Body of pancreas (tissue), 4 donors: ENCODE measurements around the gene PPFIA4. TPM values are rescaled to one million over a fixed set of nuclear protein-coding genes. Genes with fewer than 3 reads are reported as not detected.

Experiments used
- ATAC-seq: fragments of 150-250 bp; one replicate; pipeline ENCODE4 v1.9.1; 2016
- DNase-seq, 4 donors: peaks; one replicate each; pipeline ENCODE4 v3.0.0-alpha.2; 2019
- H3K27ac ChIP-seq, 4 donors: fragments of 200-600 bp; sonication (generic); 1 replicate in 3 of 4; 2 replicates in 1 of 4; pipeline versions ENCODE4 v1.5.1 to v1.6.1; 2016 to 2019; ENCODE audit warnings: mild to moderate bottlenecking in 1 of 4, mixed read lengths in 1 of 4, moderate library complexity in 1 of 4
- H3K27me3 ChIP-seq, 2 donors: fragments of 200-600 bp; sonication (generic); one replicate each; pipeline ENCODE4 v1.6.0; 2016; ENCODE audit warnings: mild to moderate bottlenecking in 1 of 2
- H3K36me3 ChIP-seq, 2 donors: fragments of 200-600 bp; sonication (generic); replicated peaks in 1 of 2; 2 replicates each; pipeline ENCODE4 v1.5.1; 2016; ENCODE audit warnings: low read depth in 2 of 2; ENCODE audit not compliant: insufficient read depth in 1 of 2
- H3K4me1 ChIP-seq: fragments of 200-600 bp; sonication (generic); one replicate; pipeline ENCODE4 v1.6.0; 2016
- H3K4me3 ChIP-seq, 2 donors: fragments of 200-600 bp; sonication (generic); 1 replicate in 1 of 2; 2 replicates in 1 of 2; pipeline ENCODE4 v1.5.1; 2016 to 2019
- H3K9me3 ChIP-seq, 3 donors: fragments of 200-600 bp; sonication (generic); 1 replicate in 2 of 3; 2 replicates in 1 of 3; pipeline ENCODE4 v1.5.1; 2016
- POLR2A ChIP-seq, 3 donors: fragments of 450-650 bp; IDR thresholded peaks; one replicate each; pipeline ENCODE4 v1.6.1; 2016; ENCODE audit warnings: antibody characterized with exemption in 3 of 3, mild to moderate bottlenecking in 2 of 3
- WGBS, 2 donors: methylation state at CpG; one replicate each; pipeline ENCODE4 v1.1.5; 2017; 5-methylcytosine and 5-hydroxymethylcytosine counted together
- intact Hi-C: fragments of 100-400 bp; cut with DNase I; formaldehyde crosslinking; loops from one replicate; pipeline ENCODE4 v1.15.1; 2023
- total RNA-seq, 2 donors: library from RNA; depleted of rRNA; stranded (reverse); fragments of >200 nt; gene quantifications; one replicate each; pipeline ENCODE4 v1.1.0, GENCODE V29; 2016
- TF ChIP-seq, protein P1 (sequence below), 7 experiments: fragments of 450-650 bp in 4 of 7; fragments of 200-600 bp in 3 of 7; sonication (generic) in 3 of 7; IDR thresholded peaks; one replicate each; pipeline ENCODE4 v1.5.1; 2016 to 2019; ENCODE audit warnings: antibody characterized with exemption in 7 of 7

The PPFIA4 gene
- total RNA-seq, 2 donors from 2014 or later, result not detected

DNA sequence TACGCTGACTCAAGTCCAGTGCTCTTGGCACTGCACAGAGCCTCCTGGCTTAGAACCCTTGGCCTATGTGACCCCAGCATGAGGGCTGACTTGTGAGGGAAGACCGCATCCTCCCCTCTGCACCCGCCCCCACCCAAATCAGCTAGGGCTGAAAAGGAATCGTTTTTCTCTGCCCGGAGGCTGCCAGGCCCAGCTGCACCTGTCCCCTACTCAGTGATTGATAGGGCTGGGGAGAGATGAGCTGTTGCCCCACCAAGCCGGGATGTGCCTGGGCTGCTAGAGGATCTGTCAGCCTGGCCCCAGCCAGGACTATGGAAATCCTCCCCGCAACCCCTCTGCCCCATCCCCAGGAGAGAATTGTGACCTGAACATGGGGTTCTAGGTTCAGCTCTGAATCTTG lies 38.9 kb downstream of the PPFIA4 start:
- WGBS, 2 donors, result 67 to 90% methylated on average over 3 to 7 of the region's 7 CpGs
- TF ChIP-seq, protein P1, sequence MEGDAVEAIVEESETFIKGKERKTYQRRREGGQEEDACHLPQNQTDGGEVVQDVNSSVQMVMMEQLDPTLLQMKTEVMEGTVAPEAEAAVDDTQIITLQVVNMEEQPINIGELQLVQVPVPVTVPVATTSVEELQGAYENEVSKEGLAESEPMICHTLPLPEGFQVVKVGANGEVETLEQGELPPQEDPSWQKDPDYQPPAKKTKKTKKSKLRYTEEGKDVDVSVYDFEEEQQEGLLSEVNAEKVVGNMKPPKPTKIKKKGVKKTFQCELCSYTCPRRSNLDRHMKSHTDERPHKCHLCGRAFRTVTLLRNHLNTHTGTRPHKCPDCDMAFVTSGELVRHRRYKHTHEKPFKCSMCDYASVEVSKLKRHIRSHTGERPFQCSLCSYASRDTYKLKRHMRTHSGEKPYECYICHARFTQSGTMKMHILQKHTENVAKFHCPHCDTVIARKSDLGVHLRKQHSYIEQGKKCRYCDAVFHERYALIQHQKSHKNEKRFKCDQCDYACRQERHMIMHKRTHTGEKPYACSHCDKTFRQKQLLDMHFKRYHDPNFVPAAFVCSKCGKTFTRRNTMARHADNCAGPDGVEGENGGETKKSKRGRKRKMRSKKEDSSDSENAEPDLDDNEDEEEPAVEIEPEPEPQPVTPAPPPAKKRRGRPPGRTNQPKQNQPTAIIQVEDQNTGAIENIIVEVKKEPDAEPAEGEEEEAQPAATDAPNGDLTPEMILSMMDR (IDR thresholded peaks at IDR 0.05), result no peak
- no peak for TF ChIP-seq POLR2A (IDR thresholded peaks at IDR 0.05)
- no peak overlapping the region for H3K27ac ChIP-seq
- H3K36me3 ChIP-seq, result no peaks in the 10 kb centered on the region
- no peak for ATAC-seq
- H3K4me3 ChIP-seq, result no peak overlapping the region
- DNase-seq, result no peak
- no peaks in the 10 kb centered on the region for H3K9me3 ChIP-seq
- H3K27me3 ChIP-seq, result no peaks in the 10 kb centered on the region
- H3K4me1 ChIP-seq, result peaks cover 8% of the 10 kb centered on the region
- intact Hi-C loops, result no loop called here

DNA sequence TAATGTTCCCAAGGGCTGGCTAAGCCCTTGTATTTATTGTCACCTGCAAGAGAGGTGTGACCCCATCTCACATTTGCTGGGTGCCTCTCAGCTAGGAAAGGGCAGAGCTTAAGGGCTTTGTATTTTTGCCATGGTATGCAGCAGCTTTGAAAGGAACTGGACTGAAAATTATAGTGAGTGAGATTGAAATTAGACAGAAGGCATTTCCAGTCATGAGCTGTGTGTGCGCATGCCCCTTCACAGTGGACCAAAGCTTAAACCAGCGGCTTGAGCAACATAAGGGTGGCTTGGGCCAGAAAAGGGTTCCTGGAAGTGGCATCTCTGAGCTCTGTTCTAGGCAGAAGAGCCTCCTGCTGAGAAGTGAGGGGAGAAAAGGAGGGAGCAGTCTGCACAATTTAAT lies 39.7 kb downstream of the PPFIA4 start:
- H3K4me1 ChIP-seq, result peaks cover 8% of the 10 kb centered on the region
- H3K27me3 ChIP-seq, result no peaks in the 10 kb centered on the region
- no peaks in the 10 kb centered on the region for H3K9me3 ChIP-seq
- TF ChIP-seq, protein P1 (IDR thresholded peaks at IDR 0.05), result no peak
- no peak for TF ChIP-seq POLR2A (IDR thresholded peaks at IDR 0.05)
- intact Hi-C loops, result no loop called here
- ATAC-seq (no peak), DNase-seq (no peak)
- no peak overlapping the region for H3K4me3 ChIP-seq
- no peak overlapping the region for H3K27ac ChIP-seq
- 44 to 68% methylated on average over 2 of the region's 2 CpGs for WGBS, 2 donors
- H3K36me3 ChIP-seq, result no peaks in the 10 kb centered on the region

DNA sequence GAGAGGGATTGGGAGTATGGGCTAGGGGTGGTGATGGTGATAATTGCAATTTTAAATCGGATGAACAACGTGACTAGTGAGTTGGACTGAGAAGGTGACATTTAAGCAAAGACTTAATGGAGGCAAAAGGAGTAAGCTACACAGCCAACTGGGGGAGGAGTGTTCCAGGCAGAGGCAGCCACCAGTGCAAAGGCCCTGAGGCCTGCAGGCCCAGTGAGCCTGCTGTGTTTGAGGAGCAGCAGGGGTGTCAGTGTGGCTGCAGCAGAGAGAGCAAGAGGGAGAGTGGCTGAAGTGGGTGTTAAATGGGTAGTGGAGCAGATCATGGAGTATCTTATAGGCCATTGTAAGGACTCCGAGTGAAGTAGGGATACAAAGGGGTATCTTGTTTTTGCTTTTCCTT lies 40.7 kb downstream of the PPFIA4 start:
- TF ChIP-seq, protein P1 (IDR thresholded peaks at IDR 0.05), result no peak
- TF ChIP-seq POLR2A (IDR thresholded peaks at IDR 0.05), result no peak
- DNase-seq (no peak), ATAC-seq (no peak)
- Histone ChIP-seq H3K4me1 (peaks cover 8% of the 10 kb centered on the region), H3K4me3 (no peak overlapping the region), H3K27me3 (no peaks in the 10 kb centered on the region), H3K9me3 (no peaks in the 10 kb centered on the region), H3K27ac (no peak overlapping the region), H3K36me3 (no peaks in the 10 kb centered on the region)
- 76 to 97% methylated on average over 3 of the region's 3 CpGs for WGBS, 2 donors
- intact Hi-C loops, result no loop called here

DNA sequence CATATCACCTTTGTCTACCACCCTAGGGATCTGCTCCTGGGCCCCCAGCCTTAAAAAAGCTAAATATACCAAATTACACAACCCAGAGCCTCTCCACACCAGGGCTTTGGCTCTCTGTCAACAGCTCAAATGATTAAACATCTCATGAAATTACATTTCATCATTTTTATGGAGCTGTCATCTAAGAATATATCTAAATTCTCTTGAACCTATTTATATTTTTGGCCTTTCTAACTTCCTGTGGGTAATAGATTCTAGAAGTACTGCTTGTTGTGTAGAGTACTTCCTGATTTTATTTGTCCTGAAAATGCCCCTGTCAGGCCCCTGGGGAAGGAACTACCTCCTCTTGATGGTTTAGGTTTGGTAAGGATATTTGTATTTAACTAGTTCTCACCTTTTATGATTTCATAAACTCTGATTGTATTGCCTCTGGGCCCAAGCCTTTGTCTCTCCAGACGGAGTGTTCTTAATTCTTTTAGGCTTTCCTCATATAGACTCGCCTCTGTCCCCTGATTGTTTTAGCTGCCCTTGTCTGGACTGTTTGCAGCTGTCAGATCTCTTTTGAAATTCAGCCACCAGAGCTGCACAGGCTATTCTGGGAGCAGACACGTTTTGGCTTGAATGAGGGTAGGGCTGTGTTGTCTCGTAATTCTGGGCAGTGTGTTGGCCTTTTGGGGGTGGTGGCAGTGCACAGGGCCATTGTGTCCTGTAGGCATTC lies 42.9 kb downstream of the PPFIA4 start:
- H3K4me1 ChIP-seq, result peaks cover 8% of the 10 kb centered on the region
- H3K4me3 ChIP-seq, result no peak overlapping the region
- H3K9me3 ChIP-seq, result no peaks in the 10 kb centered on the region
- DNase-seq (no peak), ATAC-seq (no peak)
- H3K36me3 ChIP-seq, result no peaks in the 10 kb centered on the region
- no peaks in the 10 kb centered on the region for H3K27me3 ChIP-seq
- TF ChIP-seq POLR2A (IDR thresholded peaks at IDR 0.05), result no peak
- TF ChIP-seq, protein P1 (IDR thresholded peaks at IDR 0.05), result no peak
- intact Hi-C loops, result no loop called here
- peak overlapping the region in 1 of 4 donors; percentile 1 for H3K27ac ChIP-seq
- 33% methylated on average over 4 of the region's 4 CpGs for WGBS, 2 donors
